Adrenal gland (tissue), 5 donors: Measurements from ENCODE around the gene CLCN5.
"Not testable (repeated sequence)": the region's sequence is repeated elsewhere in the genome, so short reads cannot be mapped to it uniquely, and the experiment has no call there.

ENCODE experiments used
- POLR2A ChIP-seq, 2 donors: fragments of 450-650 bp; IDR thresholded peaks; one replicate each; pipeline ENCODE4 v1.6.1; 2017; ENCODE audit warnings: antibody characterized with exemption in 2 of 2, mild to moderate bottlenecking in 2 of 2, moderate library complexity in 1 of 2
- TF ChIP-seq, protein P1 (sequence below), 6 experiments: fragments of 450-650 bp in 4 of 6; fragments of 200-600 bp in 2 of 6; sonication (generic) in 1 of 6; IDR thresholded peaks; 1 replicate in 5 of 6; 2 replicates in 1 of 6; pipeline versions ENCODE4 v1.5.1 to v1.8.0; 2016 to 2021; ENCODE audit warnings: antibody characterized with exemption in 6 of 6, mild to moderate bottlenecking in 2 of 6, moderate library complexity in 1 of 6
- donor health status: DM: no; HTN: no; CAD: no.

DNA sequence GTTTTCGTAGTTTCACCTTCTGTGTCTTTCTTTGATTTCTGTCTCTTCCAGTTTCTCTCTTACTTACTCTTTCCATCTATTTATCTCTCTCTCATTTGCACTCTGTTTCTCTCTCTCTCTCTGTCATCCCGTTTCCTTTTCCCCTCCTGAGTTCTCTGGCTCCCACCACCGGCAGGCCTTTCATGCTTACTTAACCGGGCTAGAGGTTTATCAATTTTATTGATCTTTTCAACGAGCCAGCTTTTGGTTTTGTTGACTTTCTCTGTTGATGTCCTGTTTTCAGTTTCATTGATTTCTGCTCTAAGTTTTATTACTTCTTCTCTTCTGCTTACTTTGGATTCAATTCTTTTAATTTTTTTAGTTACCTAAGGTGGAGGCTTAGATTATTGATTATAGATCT is 103.2 kb downstream of the CLCN5 start:
- TF ChIP-seq, protein P1, sequence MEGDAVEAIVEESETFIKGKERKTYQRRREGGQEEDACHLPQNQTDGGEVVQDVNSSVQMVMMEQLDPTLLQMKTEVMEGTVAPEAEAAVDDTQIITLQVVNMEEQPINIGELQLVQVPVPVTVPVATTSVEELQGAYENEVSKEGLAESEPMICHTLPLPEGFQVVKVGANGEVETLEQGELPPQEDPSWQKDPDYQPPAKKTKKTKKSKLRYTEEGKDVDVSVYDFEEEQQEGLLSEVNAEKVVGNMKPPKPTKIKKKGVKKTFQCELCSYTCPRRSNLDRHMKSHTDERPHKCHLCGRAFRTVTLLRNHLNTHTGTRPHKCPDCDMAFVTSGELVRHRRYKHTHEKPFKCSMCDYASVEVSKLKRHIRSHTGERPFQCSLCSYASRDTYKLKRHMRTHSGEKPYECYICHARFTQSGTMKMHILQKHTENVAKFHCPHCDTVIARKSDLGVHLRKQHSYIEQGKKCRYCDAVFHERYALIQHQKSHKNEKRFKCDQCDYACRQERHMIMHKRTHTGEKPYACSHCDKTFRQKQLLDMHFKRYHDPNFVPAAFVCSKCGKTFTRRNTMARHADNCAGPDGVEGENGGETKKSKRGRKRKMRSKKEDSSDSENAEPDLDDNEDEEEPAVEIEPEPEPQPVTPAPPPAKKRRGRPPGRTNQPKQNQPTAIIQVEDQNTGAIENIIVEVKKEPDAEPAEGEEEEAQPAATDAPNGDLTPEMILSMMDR (IDR thresholded peaks at IDR 0.05) = not testable (repeated sequence)
- TF ChIP-seq POLR2A (IDR thresholded peaks at IDR 0.05) = not testable (repeated sequence)
